Measurements from ENCODE around the gene NCR1.

- no peak for TF ChIP-seq POLR2A (IDR thresholded peaks at IDR 0.05)
- no peak for TF ChIP-seq CTCF (IDR thresholded peaks at IDR 0.05)
Measured at GRCh38 chr19:54906819-54907218, 871 bp downstream of the NCR1 start.
